Activated CD4-positive, alpha-beta T cell treated with anti-CD3 and anti-CD28 coated beads, Interleukin-2, Interleukin-6, amounts not matched to agents 100 ng/mL and 50 ng/mL, durations not matched to agents 16 hours and 8 hours (primary cell): Measurements from ENCODE around the gene NSD2.

ENCODE experiments used
- DNase-seq: peaks from one replicate; pipeline ENCODE4 v3.0.0-alpha.2; 2020

NSD2 gene

DNA sequence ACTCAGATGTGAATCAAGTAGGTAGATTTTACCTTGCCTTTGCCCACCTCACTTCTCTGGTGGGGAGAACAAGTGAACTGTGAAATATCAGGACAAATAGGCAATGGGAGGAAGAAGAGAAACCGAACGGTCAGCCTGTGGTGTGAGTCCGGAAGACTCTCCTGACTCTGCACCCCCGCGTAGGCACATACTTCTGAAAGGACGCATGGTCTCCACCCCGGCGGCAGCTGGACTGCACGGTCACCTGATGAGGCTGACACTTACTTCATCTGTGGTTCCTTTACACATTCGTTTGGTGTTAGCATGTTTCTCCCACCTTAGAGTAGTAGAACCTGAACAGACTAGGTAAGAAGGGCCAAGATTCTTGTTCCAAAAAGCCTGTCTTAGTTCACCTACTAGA lies 79.2 kb downstream of the NSD2 start:
- DNase-seq = no peak

DNA sequence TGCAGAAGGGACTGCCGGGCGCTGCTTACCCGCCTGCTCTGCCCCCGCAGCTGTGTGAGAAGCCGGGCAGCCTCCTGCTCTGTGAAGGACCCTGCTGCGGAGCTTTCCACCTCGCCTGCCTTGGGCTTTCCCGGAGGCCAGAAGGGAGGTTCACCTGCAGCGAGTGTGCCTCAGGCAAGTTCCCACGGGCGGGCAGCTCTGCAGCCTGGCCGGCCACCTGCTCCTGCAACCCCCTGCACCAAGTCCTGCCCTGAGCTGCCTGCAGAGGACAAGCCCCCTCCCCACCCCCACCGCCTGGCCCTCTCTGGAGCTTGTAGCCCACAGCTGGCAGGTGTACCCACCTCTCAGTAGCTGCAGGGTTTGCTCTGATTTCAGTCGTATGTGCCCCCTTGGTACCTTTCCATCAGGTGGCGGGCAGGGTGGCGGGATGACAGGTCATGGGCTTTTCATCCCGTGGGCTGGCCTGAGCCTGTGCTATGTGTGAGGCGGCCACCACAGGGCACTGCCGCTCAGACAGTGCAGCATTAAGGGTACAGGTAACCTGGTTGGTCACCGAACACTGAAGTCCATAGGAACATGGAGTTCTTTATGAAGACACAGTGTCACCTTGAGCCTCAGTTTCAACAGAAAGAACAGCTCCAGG lies 81.0 kb downstream of the NSD2 start:
- DNase-seq = no peak

DNA sequence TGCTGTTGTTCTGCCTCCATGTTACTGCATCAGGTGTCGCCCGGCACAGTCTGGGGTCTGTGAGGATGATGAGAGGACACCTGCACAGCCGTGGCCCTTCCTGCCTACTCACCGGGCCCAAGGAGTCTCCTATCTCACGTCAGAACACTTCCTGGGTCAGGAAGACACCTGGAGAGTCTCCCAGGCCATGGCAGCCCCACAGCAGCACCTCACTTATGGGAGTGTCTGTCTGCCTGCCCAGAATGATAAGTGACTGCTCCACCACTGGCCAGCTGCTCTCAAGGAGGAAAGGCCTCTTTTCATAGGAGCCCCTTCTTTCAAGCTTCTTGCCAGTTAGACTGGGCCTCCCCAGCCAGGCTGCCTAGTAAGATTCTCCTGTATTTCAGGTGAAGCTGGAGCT lies 81.5 kb downstream of the NSD2 start:
- DNase-seq = no peak

DNA sequence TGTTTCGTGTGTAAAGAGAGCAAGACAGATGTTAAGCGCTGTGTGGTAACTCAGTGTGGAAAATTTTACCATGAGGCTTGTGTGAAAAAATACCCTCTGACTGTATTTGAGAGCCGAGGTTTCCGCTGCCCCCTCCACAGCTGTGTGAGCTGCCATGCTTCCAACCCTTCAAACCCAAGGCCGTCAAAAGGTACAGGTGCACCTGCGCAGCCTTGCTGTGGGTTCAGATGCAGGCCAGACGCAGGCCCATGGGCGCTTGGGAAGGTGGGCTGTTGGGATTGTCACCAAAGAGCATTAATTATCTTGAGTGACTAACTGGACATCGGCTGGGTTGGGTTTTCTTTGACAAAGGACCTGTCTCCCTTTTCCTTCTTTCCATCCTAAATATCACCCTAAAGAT lies 82.1 kb downstream of the NSD2 start:
- no peak for DNase-seq

DNA sequence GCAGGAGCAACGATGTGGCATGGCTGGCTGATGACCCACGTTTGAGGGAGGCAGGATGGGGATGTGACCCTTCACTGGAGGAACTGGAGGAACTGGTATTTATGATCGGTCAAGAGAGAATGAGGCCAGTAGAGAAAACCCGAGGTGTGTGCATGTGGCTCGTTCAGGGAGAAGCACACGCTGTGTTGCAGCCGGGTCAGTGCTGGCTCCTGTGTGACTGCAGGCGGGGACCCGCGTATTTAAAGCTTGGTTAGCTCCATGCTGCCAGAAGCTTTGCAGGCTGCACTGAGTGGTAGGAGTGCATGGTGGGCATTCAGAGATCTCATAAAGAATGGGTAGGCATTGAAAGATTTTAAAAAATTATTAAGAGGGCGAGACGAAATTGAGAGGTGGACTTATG lies 85.4 kb downstream of the NSD2 start:
- no peak for DNase-seq

DNA sequence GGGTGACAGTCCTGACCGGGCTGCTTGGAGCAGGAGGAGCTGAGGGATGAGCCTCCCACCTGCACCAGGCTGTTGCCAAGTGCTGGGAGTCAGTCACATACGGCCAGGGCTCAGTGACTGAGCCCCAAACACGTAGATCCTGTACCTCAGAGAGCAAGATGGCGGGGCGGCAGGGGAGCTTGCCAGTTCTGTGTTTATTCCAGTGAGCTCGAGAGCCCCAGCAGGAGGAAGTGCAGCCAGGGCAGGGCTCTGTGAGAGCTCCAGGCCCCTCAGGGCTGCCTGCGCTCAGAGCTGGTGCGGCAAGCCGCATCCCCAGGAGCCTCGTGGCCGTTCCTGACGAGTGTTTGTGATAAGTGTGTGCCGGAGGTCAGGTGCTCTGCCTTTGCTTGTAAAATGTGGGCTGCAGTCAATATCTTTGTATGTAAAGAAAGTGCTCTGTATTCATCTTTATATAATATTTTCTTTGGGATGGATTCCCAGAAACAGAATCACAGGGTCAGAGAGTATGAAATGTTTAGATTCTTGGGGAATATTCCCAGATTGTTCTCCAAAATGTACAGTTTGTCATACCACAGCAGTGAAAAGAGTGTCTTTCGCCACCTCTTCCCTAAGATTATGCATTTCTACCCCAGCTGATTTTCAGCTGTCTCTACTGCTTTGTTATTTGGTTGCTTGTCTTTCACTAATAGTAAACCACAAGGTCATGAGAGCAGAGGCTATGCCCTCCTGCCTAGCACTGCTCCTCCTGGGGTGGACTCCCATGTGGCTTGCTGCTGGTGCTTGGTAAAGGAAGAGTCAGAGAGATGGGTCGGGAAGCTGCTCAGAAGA lies 87.3 kb downstream of the NSD2 start:
- no peak for DNase-seq

DNA sequence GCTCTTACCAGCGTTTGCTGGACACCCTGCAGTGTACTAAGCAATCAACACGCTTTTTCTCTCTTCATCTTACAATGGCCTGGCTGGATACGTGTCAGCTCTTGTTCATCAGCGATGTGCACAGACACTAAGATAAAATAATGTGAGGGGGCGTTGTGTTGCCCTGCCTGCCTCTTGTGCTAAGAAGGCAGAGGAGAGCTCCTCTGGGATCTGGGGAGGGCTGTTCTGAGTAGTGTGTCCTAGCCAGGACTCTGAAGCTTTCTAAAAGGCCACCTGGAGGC lies 87.9 kb downstream of the NSD2 start:
- no peak for DNase-seq

DNA sequence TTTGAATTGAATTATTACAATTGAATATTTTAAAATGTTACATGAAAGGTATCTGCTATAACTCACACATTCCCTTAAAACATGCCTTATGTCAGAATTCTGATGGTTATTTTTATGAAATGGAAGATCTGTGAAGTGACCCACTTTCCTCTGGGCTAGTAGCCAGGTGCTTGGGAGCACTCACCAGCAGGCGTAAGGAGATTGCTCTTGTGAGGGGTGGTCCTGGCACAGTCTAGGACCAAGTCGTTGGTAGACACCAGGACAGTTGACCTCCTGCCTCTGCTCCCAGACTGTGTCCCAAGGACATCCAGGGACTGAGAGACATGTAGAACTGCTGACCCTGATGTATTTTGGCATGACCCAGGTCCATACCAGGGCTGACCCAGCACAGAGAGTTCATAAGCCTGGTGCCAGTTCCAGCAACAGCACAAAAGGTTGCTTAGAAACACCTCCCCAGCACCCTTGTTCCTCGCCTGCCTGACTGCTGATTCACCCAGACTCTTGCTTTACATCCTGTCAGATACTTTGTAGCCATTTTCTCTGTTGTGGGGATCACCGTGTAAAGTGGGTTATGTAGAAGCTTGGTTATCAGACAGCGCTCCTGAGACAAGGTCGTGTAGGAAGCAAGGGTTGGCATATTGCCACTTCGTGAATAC lies 89.1 kb downstream of the NSD2 start:
- no peak for DNase-seq

DNA sequence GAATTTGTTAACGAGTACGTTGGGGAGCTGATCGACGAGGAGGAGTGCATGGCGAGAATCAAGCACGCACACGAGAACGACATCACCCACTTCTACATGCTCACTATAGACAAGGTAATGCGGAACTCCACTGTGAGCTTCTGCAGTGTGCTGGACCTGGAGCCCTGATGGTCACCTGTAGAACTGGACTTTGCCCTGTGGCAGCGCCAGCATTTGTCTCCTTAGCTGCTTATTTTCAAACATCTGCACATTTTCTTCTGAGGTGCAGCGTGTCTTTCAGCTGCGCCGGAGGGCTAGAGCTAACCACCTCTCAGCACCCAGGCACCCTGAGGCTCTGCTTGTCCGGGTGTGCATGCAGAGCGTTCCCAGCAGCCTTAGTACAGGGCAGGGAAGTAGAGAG lies 89.8 kb downstream of the NSD2 start:
- DNase-seq = no peak

DNA sequence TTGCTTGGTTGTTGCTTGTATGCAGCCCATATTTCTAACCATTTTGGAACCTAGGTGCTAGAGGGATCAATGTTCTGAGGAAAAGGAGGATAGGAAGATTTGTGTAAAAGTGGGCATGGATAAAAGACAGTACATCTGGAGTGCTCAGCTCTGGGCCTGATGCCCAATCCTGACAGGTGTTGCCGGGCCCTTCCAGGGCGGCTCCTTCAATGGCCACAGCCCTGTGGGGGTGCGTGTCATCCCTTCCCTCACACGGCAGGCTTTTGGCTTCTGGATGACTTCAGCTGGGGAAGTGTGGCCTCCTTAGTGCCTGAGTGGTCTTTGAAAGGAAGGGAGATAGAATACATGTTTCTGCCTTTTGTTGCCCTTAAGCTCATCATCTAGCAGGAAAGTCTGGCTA lies 90.4 kb downstream of the NSD2 start:
- no peak for DNase-seq

DNA sequence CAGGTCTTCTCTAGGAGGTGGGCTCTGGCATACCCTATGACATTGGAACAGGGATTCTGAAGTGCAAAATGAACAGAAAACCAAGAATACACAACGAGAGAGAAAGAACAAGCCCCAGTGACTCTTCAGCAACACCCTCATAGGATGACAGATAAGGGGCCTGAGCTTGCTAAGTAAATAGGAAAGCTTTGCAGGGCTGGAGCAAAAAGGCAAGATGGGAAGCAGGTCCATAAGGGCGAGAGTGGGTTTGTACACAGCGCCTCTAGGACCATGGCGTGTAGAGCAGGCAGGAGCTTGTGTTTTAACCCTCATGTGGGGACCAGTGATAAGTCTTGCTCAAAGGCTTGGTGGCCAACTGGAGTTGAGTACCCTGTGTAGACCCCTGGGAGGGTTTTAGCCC lies 91.8 kb downstream of the NSD2 start:
- no peak for DNase-seq

DNA sequence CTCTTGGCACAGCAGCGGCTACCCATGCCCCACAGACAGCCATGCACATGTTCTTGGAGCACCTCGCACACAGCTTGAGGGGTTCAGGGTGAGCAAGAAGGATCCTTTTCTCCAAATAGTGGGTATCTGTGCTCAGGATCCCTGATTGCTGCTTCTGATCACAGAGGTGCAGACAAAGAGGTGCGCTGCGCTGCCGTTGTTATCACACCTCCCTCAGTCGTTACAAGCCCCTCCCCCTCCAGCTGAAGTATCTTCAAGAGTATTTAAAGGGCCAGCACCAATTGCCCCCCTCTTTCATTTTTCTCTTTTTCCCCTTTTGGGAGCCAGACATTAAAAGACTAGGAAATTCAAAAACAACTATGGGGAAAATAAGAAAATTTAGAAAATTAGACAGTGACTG lies 93.2 kb downstream of the NSD2 start:
- no peak for DNase-seq

DNA sequence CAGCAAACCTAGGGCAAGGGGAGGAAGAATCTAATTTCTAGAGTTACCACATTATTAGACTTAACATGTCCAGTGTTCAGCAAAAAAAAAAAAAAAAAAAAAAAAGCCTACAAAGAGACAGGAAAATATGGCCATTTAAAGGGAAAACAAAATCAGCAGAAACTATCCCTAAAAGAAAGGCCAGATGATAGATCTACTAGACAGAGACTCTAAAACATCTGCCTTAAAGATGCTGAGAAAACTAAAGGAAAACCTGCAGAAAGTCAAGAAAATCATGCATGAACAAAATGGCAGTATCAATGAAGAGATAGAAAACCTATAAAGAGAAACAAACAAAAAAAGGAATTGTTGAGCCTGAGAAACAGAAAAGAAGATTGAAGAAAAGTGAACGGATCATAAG lies 93.8 kb downstream of the NSD2 start:
- DNase-seq = no peak

DNA sequence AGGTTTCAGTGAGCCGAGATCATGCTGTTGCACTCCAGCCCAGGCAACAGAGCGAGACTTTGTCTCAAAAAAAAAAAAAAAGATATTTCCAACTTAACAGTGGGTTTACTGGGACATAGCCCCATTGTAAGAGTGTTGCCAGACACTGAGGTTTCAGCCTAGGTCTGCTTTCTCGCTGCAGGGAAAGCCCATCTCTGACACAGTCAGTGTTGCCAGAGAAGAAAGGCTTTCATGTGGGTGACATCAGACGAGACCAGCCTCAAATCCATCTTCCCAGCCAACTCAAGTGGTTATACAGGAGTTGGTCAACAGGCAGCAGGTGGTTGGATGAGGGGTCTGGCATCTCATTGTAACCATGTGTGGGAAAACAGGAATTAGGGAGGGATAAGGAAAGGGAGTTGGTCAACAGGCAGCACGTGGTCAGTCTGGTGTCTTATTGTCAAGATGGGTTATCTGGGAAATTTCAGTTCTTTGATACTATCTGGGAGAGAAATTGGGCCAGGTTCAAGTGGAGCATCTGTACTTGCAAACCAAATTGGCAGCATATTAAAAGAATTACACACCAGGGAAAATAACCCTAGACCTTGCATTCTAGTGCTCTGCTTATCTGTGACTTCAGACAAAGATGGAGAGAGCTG lies 96.4 kb downstream of the NSD2 start:
- no peak for DNase-seq

DNA sequence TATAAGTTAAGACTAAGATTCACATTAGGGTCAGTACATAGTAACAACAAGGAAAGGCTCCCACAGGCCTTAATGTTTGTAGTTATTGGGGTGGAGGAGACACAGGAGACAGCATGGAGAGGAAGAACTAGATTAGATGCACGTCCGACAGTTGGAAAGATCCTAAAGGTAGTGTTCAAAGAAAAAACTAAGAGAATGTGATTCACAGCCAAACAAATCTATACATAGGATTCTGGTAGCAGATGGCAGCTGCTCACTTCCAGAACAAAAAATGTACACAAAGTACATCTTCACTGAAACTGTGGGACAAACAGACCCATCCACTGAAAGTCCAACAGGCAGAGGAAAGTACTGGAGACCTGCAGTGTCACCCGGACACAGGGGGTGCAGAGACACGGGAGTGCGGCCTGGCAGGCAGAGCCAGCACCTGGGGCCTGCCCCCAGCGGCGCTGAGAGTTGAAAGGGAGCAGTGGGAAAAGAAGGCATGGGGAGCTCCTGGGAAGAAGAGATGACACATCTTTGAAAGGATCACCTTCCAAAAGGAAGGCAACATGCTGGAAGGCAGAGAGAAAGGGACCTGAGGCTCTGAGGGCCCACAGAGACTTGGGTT lies 97.6 kb downstream of the NSD2 start:
- DNase-seq = no peak

DNA sequence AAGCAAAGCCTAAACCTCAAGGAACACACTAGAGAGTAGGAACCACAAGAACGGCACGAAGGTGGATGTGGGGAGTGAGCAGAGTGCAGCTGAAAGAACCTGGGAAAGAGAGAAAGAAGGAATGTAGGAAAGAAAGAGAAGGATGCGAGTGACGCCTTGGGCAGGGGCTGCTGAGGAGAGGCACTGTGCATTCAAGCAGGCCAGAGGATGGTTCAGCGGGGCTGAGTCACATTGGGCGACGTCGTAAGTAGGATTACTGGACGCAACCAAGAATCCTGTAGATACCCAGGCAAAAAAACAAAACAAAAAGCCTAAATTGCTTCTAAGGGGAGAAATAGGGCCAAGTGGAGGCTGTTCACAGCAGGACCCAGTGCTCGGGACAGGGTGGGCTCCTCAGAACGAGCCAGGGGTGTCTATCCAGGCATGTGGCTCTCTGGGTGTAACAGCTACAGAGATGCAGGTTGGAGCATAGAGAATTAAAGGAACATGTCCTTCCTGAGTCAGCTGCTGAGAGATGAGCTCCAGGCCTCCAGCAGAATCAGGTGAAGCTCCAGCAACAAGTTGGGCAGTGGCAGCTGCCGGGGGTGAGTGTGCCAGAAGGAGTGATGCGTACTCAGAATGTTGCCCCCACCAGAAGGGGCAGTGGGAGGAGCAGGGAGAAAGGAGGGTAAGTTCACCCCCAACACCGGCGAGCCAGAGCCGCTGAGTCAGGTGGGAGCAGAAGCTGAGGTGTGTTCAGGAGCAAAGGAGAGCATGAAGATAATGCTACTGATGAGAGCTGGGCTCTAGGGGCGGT lies 98.9 kb downstream of the NSD2 start:
- DNase-seq = no peak

DNA sequence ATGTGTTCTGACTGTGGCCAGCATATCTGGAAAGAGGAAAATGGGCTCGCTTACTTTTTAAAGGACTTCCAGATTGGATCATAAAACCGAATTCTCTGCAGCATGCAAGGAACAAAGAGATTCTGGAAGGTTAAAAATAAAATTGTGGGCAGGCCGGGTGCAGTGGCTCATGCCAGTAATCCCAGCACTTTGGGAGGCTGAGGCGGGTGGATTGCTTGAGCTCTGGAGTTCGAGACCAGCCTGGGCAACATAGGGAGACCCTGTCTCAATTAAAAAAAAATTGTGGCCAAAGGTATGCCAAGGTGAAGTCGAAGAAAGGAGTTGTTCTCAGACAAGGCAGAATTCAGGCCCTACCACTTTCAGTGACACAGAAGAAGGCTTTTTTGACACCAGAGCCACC lies 99.7 kb downstream of the NSD2 start:
- no peak for DNase-seq

DNA sequence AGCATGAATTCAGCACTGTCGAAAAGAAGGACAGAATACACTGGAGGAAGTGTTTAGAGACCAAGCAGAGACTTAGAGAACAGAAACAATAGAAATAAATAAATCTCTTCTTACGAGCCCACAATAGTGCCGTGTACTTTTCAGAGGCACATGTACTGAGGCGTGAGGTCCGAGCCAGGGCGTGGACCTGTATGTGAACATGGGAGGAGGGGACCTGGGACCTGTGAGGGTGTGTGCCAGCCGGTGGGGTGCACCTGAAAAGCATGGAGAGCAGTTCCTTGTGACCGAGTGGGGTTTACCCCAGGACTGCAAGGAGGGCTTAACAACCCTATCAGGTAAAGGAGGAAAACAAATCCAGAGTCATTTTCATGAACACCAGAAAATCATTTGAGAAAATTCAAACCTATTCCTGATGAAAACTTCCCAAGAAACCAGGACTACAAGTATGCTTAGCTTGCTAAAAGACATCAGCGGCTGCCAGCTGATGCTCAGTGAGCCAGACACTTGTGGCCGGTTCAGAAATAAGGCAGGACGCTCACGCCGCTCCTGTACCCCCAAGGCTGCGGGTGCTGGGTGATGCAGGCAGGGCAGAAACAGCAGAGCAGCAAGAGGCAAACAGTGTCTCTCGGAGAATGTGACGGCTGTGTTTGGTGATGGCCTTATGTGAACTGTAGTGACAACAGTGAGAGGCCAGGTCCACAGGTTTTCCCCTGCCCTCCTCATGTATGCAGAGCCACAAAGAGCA lies 100.4 kb downstream of the NSD2 start:
- no peak for DNase-seq

DNA sequence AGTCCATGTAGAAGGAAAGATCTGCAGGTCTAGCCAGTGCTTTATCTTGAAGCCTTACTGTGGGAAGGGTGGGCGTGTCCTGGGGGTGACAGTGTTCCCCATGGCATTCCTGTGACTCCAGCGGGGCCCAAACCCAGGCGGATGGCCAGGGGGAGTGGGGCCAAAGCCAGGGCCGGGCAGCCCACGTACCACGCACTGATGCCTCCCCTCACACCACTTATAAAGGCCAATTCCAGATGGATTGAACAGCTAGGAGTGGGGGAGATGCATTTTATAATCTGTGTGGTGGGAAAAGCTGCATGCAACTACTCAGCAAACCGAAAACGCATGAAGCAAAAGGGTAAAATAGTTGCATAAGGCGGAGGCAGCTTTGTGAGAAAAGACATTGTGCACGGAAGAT lies 101.2 kb downstream of the NSD2 start:
- no peak for DNase-seq

DNA sequence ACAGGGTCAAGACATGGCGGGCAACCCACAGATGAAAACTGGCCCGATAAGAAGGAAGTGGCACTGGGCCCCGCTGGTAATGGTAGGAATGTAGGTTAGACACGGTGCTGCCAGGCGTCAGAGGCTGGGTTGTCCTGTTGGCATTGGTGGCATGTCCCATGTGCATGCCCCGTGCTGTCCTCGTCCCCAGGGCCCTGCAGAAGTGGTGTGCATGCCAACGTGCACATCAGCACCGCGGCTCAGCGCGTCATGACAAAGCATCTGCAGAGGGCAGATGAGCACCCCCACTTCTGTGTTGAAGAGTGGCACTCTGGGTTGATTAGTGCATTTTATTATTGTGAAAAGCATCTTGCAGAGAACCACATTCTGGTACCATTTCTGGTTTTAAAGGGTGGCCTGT lies 102.0 kb downstream of the NSD2 start:
- DNase-seq = no peak

DNA sequence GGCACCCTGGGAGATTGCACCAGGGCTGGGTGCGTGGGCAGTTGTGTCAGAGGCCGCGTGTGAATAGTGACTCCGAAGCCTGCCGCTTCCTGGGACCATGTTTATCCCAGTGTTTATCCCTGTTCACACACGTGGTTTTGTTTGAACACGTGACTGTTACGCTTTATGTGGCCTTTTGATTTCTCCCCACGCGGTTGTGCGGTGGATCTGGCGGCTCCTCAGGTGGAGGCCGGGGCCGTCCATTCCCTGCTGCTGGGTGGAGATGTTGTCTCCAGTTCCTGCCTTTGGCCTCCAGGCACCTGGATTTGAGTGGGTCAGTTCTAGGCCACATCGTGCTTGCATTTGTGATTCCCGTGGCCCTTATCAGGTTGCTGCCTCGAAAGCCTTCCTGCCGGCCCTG lies 102.5 kb downstream of the NSD2 start:
- DNase-seq = no peak

DNA sequence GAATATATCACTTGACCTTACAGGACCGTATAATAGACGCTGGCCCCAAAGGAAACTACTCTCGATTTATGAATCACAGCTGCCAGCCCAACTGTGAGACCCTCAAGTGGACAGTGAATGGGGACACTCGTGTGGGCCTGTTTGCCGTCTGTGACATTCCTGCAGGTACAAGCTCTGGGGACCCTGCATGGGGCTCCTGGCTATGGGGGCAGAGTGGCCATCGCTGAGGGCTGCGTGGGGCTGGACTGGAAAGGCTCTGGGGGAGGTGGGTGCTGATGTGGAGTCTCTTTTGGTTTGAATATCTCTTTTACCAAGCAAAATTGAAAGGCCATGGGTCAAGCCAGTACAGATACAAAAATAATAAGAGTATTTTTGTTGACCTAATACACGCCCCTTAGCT lies 103.6 kb downstream of the NSD2 start:
- no peak for DNase-seq
